Fibroblast of skin of right biceps (primary cell): ENCODE measurements around the gene GRIK2.
"Not testable (repeated sequence)": the region's sequence is repeated elsewhere in the genome, so short reads cannot be mapped to it uniquely, and the experiment has no call there.

Experiments
- DNase-seq: peaks from one replicate; pipeline ENCODE4 v3.0.0-alpha.2; 2013

GRIK2 gene

GRCh38 chr6:102064142-102064541 is 670.6 kb downstream of the GRIK2 start:
- no peak for DNase-seq

GRCh38 chr6:102066301-102066700 is 672.8 kb downstream of the GRIK2 start:
- DNase-seq = no peak

DNA sequence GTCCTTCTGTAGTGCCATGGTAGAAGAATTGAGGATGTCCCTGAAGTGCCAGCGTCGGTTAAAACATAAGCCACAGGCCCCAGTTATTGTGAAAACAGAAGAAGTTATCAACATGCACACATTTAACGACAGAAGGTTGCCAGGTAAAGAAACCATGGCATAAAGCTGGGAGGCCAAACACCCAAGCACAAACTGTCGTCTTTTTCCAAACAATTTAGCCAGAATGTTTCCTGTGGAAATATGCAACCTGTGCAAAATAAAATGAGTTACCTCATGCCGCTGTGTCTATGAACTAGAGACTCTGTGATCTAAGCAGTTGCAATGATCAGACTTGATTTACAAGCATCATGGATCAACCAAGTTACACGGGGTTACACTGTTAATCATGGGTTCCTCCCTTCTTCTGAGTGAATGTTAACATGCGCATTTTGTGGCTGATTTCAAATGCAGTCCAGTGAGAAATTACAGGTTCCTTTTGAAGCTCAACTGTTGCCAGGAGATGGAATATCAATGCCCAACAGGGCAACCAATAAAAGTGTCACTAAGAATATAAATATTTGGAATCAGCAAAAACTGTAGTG is 674.9 kb downstream of the GRIK2 start:
- DNase-seq = no peak

DNA sequence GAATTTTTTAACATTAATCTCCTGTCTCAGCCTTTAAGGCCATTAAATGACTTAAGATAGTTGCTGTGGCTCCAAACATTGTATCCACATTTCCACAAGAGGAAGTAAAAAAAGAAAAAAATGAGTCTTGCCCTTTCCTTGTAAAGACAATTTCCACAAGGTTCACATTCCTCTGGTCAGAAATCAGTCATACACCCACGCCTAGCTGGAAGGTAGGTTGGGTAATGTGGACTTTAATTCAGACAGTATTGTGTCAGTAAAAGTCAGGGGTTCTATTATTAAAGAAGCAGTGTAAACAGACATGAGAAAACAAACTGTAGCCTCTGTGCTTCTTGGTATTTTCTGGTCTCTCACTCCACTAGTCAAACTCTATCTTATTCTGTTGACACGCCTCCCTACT is 682.0 kb downstream of the GRIK2 start:
- no peak for DNase-seq

DNA sequence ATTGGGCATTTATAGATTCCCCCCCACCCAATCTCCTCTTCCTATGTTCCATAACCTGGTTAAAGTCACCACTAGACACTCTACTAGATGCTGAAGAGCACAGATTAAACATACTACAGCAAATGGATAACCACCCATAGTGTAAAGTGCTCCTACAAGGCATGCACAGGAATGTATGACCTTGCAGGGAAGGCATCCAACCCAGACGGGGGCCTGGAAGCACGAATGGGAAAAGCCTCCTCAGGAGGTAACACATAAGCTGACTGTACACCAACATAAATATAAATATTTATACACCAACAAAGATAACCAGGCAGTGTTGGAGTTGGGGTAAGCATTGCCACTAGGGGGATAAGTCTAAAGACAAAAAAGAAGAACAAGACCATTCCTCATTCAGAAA is 691.7 kb downstream of the GRIK2 start:
- no peak for DNase-seq

DNA sequence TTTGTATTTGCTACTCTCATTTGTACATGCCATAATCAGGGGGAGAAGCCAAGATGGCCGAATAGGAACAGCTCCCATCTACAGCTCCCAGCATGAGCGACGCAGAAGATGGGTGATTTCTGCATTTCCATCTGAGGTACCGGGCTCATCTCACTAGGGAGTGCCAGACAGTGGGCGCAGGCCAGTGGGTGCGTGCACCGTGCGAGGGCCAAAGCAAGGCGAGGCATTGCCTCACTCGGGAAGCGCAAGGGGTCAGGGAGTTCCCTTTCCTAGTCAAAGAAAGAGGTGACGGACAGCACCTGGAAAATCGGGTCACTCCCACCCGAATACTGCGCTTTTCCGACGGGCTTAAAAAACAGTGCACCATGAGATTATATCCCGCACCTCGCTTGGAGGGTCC is 694.7 kb downstream of the GRIK2 start:
- DNase-seq = not testable (repeated sequence)

- no peak for DNase-seq
These were observed 720.9 kb downstream of the GRIK2 start for GRCh38 chr6:102114402-102114801.

DNA sequence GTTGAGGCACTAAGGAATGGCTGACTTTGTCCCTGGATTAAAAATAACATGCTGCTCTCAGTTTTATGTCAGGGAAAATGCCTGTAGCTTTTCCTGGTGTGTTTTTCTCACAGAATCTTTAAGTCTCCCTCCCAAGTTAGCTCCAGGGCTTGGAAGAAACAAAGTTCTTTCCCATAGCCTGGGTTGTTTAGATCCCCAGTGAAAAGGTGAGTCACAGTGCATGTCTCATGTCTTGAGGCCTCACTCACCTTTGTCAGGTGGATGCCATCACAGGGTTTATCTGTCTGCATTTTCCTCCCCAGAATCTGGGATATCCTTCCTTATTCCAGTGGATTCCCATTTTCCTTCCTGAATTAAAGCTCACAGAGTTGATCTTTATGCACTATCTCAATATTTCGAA is 722.4 kb downstream of the GRIK2 start:
- no peak for DNase-seq

DNA sequence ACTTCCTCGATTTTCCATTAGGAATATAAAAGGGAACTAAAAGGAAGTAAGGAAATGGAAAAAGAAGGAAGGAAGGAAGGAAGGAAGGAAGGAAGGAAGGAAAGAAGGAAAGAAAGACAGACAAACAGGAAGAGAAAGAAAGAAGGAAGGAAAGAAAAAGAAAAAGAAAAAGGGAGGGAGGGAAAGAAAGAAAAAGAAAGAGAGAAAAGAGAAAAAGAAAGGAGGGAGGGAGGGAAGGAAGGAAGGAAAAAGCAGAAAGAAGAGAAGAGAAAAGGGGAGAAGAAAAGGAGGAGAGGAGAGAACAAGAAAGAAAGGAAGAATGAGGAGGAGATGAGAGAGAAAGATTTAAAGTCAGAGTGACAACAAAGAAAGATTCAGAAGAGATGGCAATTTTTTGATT is 724.5 kb downstream of the GRIK2 start:
- no peak for DNase-seq
